ENCODE data around the gene G6PC2.

DNA sequence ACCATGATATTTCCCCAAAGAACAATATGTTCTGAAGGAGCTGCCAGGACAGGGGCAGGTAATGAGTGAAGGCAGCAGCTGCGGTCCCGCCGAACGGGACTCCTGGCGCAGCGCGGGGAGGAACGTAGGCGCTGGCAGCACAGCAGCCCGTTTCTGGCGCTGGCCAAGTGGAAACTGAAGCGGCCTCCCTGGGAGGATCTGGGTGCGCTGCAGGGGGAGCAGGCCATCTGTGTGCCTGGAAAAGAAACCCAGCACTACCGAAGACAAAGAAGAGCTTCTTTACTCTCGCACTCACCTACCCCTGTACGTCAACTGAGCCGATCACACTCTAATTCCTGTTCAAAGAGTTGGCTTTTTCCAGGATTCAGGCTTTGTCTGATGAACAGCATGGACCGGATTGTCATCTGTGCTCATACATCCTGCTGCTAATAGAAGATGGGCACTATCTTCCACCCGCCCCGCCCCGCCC lies 11.8 kb downstream of the G6PC2 start:
- TF ChIP-seq MYC (IDR thresholded peaks at IDR 0.05; ENCODE audit: low read depth, low read length) (no peak), POLR2A (IDR thresholded peaks at IDR 0.05; ENCODE audit: extremely low read depth, insufficient read length) (no peak), MAX (IDR thresholded peaks at IDR 0.05; ENCODE audit: low read depth, low read length) (no peak)
- TF ChIP-seq, protein P1, sequence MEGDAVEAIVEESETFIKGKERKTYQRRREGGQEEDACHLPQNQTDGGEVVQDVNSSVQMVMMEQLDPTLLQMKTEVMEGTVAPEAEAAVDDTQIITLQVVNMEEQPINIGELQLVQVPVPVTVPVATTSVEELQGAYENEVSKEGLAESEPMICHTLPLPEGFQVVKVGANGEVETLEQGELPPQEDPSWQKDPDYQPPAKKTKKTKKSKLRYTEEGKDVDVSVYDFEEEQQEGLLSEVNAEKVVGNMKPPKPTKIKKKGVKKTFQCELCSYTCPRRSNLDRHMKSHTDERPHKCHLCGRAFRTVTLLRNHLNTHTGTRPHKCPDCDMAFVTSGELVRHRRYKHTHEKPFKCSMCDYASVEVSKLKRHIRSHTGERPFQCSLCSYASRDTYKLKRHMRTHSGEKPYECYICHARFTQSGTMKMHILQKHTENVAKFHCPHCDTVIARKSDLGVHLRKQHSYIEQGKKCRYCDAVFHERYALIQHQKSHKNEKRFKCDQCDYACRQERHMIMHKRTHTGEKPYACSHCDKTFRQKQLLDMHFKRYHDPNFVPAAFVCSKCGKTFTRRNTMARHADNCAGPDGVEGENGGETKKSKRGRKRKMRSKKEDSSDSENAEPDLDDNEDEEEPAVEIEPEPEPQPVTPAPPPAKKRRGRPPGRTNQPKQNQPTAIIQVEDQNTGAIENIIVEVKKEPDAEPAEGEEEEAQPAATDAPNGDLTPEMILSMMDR (IDR thresholded peaks at IDR 0.05; ENCODE audit: low read depth, low read length), result no peak

All from NB4 (cell line).